Stromal cell of bone marrow (primary cell): ENCODE data around the gene FBXO31.
A peak's percentile ranks its signal among the peaks of the same experiment; 100 is the strongest.
"Not testable (repeated sequence)": the region's sequence is repeated elsewhere in the genome, so short reads cannot be mapped to it uniquely, and the experiment has no call there.

ENCODE experiments used
- DNase-seq: peaks from one replicate; pipeline ENCODE4 v3.0.0-alpha.2; 2012; ENCODE audit warnings: low read depth

FBXO31 gene

DNA sequence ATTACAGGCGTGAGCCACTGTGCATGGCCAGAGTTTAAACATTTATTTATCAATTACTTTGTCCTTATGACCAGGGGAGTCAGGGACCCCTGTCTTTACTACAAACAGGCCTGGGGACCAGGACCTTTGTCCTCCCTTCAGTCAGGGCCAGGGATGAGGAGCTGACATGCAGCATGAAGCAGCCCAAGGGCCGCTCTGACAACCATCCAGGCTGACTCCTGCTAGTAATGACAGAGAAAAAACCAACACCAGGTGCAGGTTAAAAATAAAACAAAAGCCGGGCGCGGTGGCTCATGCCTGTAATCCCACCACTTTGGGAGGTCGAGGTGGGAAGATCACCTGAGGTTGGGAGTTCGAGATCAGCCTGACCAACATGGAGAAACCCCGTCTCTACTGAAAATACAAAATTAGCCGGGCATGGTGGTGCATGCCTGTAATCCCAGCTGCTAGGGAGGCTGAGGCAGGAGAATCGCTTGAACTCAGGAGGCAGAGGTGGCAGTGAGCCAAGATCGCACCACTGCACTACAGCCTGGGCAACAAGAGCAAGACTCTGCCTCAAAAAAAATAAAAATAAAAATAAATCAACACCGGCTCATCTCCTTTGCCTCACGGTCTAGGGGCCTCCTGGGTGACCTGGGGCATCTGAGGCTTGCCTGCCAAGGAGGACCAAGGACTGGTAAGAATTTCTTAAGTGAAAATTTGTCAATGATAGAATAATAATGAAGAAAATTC is 20.6 kb downstream of the FBXO31 start:
- DNase-seq, result not testable (repeated sequence)

DNA sequence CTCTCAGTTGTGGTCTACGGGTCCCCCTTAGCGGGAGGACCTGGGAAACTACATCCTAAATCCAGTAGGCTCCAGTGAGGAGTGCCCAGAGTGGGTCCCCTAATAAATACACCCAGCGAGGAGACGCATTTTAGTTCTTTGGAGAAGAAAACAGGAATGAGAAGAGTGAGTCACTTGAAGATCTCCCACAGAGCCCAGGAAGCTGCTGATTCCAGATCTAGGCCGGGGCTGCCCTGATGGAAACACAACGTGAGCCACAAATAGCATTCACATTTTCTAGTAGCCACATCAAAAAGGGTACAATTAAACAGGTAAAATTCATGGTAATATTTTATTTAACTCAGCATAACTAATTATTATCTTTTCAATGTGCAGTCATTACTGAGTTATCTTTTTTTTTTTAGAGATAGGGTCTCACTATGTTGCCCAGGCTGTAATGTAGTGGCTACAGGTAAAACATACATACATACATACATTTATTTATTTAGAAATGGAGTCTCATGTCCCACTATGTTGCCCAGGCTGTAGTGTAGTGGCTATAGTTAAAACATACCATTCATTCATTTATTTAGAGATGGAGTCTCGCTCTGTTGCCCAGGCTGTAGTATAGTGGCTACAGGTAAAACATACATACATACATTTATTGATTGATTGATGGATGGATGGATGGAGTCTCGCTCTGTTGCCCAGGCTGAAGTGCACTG is 21.5 kb downstream of the FBXO31 start:
- DNase-seq, result no peak

GRCh38 chr16:87360862-87361610 is 22.5 kb downstream of the FBXO31 start:
- no peak for DNase-seq

DNA sequence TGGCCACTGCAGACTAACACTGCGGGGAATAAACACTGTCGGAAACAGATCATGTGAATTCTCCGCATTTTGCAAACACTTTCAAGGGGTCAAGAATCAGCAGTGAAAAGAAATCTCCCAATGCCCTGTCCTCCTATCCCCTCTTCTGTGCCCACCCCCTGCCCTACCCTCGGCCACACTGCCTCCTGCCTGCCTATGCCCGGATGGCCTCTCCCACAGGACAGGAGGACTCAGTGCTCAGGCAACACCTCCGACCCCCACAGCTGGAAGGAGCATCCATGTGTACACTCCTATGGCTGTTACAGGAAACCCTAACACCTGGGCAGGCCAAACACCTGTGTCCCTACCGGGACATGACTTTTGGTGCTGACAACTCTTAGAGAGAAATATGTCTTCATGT is 24.5 kb downstream of the FBXO31 start:
- no peak for DNase-seq

- no peak for DNase-seq
These were observed 24.9 kb downstream of the FBXO31 start for GRCh38 chr16:87358696-87359095.

DNA sequence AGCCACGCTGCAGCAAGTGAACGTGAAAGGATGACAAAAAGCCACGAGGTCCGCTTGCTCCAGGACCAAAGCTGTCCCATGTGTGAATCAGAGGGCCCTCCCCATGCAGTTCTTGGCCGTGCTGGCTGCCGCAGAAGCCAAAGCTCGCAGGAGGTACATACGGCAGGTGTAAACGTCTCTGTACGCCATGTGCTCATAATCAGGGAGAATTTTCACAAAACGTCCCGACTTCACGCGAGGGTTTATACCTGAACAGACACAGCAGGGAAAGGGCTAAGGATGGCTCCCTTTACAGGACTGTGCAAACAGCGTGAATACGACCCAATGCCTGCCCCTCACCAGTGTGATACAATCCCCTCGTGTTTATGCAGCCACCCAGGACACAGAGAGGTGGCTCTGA is 25.3 kb downstream of the FBXO31 start:
- DNase-seq, result no peak

GRCh38 chr16:87356491-87356853 is 27.1 kb downstream of the FBXO31 start:
- no peak for DNase-seq

- DNase-seq, result no peak
These were observed 30.0 kb downstream of the FBXO31 start for GRCh38 chr16:87353613-87354012.

DNA sequence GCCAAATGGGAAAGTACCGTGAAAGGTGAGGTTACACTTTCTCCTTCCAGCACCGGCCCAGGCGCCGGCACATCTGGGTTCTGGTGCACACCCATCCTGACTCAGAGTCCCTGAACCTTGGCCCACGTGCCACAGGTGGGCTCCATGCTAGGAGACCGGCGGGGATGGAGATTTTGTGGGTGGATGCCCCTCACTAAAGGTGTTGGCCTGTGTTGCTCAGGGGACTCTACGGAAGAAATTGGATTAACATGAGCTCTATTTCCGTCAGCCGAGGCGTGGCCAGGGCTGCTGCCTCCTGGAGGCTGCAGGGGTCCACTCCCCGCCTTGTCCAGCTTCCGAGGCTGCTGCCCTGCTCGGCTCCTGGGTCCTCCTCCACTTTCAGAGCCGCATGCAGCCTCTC is 30.8 kb downstream of the FBXO31 start:
- DNase-seq, result no peak

DNA sequence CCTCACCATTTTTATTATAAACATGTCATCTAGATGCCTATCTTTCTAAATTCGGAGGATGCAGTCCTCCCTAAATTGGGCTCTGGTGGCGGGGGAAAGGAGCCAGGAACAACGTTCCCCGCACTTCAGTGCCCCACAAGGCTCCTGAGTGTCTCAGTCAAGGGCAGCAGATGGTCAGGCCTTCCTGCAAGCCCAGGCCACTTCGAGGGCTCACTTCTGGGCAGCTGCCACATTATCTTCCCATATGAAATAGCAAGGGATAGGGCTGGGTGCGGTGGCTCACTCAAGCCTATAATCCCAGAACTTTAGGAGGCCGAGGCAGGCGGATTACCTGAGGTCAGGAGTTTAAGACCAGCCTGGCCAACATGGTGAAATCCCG is 32.3 kb downstream of the FBXO31 start:
- DNase-seq, result no peak

- DNase-seq, result peak; percentile 14
These were observed 32.8 kb downstream of the FBXO31 start for GRCh38 chr16:87350681-87351319.

DNA sequence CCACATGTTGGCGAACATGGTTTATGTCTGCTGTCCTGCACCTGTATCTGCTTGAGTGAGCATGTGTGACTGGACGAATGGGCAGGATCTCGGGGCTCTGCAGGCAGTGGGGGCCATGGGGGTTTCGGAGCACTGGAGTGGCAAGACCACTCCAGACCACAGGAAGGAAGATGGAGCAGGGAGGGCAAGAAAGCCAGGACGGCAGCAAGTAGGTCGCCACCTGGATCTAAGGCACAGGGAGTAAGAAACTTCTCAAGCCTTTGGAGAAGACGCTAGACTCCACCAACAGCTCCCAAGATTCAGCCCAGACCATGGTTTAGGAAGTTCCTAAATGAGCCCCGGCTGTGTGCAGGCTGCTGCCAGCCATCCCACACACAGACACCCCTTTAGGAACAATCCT is 33.5 kb downstream of the FBXO31 start:
- DNase-seq, result no peak

DNA sequence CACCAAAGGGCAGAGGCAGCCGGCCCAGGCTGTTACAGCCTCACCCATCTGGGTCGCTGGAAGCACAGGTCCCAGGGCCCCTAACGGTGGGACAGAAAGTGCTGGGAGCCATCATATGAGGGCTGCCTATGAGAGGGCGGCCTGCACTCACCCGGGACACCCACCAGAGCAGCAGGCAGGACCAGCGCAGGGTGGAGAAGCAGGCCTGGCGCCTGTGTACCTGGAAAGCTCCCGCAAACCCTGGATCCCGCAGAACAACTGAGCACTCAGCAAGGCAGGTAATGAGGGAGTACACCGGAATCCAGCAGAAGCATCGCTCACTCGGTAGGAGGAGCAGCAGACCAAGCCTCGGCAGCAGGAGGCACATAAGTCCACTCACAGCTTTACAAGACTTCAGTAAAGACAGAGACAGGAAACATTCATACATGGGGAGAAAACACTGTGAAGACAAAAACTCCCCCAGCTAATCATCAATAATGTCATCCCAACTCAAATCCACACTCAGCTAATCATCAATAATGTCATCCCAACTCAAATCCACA is 34.9 kb downstream of the FBXO31 start:
- no peak for DNase-seq

- DNase-seq, result no peak
These were observed 35.5 kb downstream of the FBXO31 start for GRCh38 chr16:87347932-87348615.

GRCh38 chr16:87346517-87347060 is 37.0 kb downstream of the FBXO31 start:
- no peak for DNase-seq

DNA sequence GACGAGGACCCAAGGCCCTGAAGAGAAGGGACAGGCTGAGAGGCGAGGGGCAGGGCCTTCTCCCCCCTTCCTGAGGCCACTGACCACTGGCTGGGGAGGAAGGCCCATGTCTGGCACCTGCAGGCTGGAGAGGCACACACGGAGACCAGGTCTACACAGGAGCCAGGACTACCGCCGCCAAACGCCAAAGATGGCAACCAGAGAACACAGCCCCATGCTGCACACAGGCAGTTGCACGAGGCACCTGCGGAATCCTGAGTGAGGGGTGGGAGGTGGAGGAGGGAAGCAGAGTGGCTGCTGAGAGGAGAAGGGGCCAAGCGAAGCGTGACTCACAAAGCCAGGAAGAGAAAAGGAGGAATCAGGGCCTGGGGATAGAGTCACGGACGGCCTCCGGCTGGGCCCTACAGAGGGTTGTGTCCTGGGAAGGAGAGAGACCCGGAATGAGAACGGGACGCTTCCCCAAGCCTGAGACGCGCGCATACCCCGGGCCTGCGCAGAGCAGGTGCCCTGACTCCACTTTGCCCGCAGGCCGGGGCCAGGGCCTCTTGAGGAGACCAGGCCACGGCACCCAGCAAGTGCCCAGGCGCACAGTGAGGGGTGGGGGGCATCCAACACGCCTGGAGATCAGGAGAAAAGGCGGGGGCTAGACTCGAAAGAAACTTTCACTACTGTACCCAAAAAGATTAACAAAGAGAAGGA is 37.7 kb downstream of the FBXO31 start:
- no peak for DNase-seq

DNA sequence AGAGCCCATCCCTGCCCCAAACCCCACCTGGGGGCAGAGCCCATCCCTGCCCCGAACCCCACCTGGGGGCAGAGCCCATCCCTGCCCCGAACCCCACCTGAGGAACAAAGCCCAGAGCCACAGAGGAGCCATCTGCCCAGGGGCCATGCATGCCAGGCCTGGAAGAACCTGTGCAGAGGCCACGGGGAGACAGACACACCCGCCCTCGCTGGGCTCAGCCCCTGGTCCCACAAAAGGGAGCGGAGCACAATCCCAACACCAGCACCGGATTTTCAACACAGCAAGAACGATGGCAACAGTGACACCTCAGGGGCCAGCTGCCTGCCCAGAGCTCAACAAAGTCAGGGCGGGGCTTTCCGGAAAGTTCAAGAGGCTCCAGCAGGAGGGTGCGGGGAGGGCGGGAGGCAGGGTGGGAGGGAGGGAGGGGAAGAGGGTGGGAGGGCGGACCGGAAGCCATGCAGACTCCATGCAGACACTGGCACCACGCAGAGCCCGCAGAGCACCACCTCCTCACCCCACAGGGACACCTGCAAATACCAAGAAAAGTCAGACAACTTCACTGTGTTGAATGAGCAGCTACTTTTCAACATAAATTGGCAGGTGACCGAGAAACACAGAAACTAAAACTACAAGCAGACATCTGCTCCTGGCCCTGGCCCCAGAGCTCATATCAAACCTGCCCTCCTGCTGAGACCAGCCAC is 38.5 kb downstream of the FBXO31 start:
- DNase-seq, result no peak

GRCh38 chr16:87344165-87344930 is 39.2 kb downstream of the FBXO31 start:
- DNase-seq, result no peak

DNA sequence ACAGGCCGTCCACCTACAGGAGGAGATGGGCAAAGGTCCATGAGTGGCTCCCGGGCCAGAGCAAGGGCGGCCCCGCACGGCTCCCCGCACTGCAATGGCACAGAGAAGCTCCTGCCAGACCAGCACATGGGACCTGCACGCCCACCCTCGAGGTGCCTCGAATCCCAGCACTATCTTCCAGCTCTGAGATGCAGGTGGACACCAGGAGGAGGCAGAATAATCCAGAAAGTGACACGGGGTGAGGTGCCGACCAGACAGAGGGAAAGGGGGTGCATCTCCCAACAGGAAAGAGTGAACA is 39.9 kb downstream of the FBXO31 start:
- DNase-seq, result no peak
